Adrenal gland (tissue), 5 donors: Measurements from ENCODE around the gene SYNGR2.

Experiments
- POLR2A ChIP-seq, 2 donors: fragments of 450-650 bp; IDR thresholded peaks; one replicate each; pipeline ENCODE4 v1.6.1; 2017; ENCODE audit warnings: antibody characterized with exemption in 2 of 2, mild to moderate bottlenecking in 2 of 2, moderate library complexity in 1 of 2
- TF ChIP-seq, protein P1 (sequence below), 6 experiments: fragments of 450-650 bp in 4 of 6; fragments of 200-600 bp in 2 of 6; sonication (generic) in 1 of 6; IDR thresholded peaks; 1 replicate in 5 of 6; 2 replicates in 1 of 6; pipeline versions ENCODE4 v1.5.1 to v1.8.0; 2016 to 2021; ENCODE audit warnings: antibody characterized with exemption in 6 of 6, mild to moderate bottlenecking in 2 of 6, moderate library complexity in 1 of 6
- donor health status: DM: no; HTN: no; CAD: no.

DNA sequence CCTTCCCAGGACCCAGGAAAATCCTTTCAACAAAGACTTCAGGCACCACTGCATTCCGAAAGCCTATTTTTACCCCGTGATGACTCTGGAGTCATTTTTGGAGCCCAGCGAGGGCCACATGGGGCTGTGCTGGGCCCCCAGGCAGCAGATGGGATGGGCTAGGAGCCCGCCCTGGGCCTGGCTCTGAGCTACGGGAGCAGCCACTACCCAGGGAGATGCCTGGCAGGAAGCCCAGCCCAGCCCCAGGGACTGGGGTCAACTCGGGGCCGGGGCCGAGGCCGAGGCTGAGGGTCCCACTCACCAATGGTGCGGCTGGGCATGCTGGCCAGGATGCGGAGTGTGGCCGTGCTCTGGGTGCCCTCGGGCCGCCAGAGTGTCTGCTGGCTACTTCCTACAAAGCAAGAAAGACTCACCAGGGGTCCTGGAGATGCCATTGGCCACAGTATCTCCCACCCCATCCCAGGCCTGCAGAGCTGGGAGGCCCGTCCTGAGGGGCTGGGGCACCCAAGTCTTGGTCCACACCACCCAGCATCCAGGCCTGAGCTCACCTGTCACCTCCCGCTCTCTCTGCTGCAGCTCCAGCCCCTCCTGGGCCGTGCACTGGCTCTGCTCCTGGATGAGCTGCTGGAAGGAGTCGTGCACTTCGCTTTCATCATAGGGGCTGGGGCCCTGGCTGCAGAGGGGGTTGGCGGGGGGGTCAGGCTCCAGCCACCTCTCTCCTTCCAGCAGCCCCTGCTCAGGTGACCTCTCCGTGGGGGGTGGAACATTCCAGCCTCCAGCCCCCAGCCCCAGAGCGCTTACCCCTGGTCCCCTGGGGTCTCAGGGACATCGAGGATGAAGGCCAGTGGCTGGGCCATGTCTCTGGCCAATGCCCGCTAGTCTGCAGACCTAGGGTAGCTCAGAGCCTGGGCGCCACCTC is 42.1 kb upstream of the SYNGR2 start:
- TF ChIP-seq, protein P1, sequence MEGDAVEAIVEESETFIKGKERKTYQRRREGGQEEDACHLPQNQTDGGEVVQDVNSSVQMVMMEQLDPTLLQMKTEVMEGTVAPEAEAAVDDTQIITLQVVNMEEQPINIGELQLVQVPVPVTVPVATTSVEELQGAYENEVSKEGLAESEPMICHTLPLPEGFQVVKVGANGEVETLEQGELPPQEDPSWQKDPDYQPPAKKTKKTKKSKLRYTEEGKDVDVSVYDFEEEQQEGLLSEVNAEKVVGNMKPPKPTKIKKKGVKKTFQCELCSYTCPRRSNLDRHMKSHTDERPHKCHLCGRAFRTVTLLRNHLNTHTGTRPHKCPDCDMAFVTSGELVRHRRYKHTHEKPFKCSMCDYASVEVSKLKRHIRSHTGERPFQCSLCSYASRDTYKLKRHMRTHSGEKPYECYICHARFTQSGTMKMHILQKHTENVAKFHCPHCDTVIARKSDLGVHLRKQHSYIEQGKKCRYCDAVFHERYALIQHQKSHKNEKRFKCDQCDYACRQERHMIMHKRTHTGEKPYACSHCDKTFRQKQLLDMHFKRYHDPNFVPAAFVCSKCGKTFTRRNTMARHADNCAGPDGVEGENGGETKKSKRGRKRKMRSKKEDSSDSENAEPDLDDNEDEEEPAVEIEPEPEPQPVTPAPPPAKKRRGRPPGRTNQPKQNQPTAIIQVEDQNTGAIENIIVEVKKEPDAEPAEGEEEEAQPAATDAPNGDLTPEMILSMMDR (IDR thresholded peaks at IDR 0.05), result no peak
- no peak for TF ChIP-seq POLR2A (IDR thresholded peaks at IDR 0.05)
